GM23338 (cell line): Measurements from ENCODE around the gene MGLL. TPM values are rescaled to one million over a fixed set of nuclear protein-coding genes. Genes with fewer than 3 reads are reported as not detected.

Source experiments
- ATAC-seq: fragments of 200-7000 bp; cut with Tn5 transposase; 3 replicates; pipeline ENCODE4 v1.9.1; 2020
- DNase-seq: peaks from one replicate; pipeline ENCODE4 v3.0.0-alpha.2; 2015; ENCODE audit warnings: low spot score
- H2AFZ ChIP-seq: fragments of 200-600 bp; sonication (generic); 2 replicates; pipeline ENCODE4 v1.8.0; 2016; ENCODE audit warnings: antibody characterized with exemption, mild to moderate bottlenecking, moderate library complexity
- H3F3A ChIP-seq: fragments of 200-600 bp; sonication (generic); replicated peaks from 2 replicates; pipeline ENCODE4 v1.8.0; 2017; ENCODE audit warnings: antibody characterized with exemption, mixed run types, low read depth
- H3K27ac ChIP-seq: fragments of 200-600 bp; sonication (generic); 2 replicates; pipeline ENCODE4 v1.6.1; 2016; ENCODE audit warnings: low read depth
- H3K27me3 ChIP-seq: fragments of 200-600 bp; sonication (generic); 2 replicates; pipeline ENCODE4 v1.8.0; 2016; ENCODE audit warnings: mild to moderate bottlenecking, mixed run types, moderate library complexity; ENCODE audit not compliant: insufficient read depth
- H3K36me3 ChIP-seq: fragments of 200-600 bp; sonication (generic); 2 replicates; pipeline ENCODE4 v1.8.0; 2016; ENCODE audit warnings: mild to moderate bottlenecking; ENCODE audit not compliant: insufficient read depth
- H3K4me1 ChIP-seq: fragments of 200-600 bp; sonication (generic); 2 replicates; pipeline ENCODE4 v1.8.0; 2016; ENCODE audit warnings: mild to moderate bottlenecking, moderate library complexity; ENCODE audit not compliant: insufficient read depth
- H3K4me2 ChIP-seq: fragments of 200-600 bp; sonication (generic); 2 replicates; pipeline ENCODE4 v1.7.1; 2017; ENCODE audit warnings: mixed run types
- H3K4me3 ChIP-seq: fragments of 200-600 bp; sonication (generic); 2 replicates; pipeline ENCODE4 v1.6.1; 2016; ENCODE audit warnings: mixed run types
- H3K79me2 ChIP-seq: fragments of 200-600 bp; sonication (generic); replicated peaks from 2 replicates; pipeline ENCODE4 v1.8.0; 2017; ENCODE audit warnings: mild to moderate bottlenecking; ENCODE audit not compliant: insufficient read depth
- H3K9me2 ChIP-seq: fragments of 200-600 bp; sonication (generic); 2 replicates; pipeline ENCODE4 v1.8.0; 2017; ENCODE audit not compliant: insufficient read depth
- H4K20me1 ChIP-seq: fragments of 200-600 bp; sonication (generic); replicated peaks from 2 replicates; pipeline ENCODE4 v1.8.0; 2017; ENCODE audit warnings: mild to moderate bottlenecking; ENCODE audit not compliant: insufficient read depth
- H3K27ac Mint-ChIP-seq: 2 replicates; pipeline ENCODE4 v1.8.0; 2020; ENCODE audit warnings: inconsistent platforms, mild to moderate bottlenecking, moderate library complexity, mixed read lengths
- H3K27me3 Mint-ChIP-seq: 3 replicates; pipeline ENCODE4 v1.8.0; 2022; ENCODE audit warnings: low read depth, mild to moderate bottlenecking, moderate library complexity, mixed read lengths, inconsistent platforms; ENCODE audit not compliant: insufficient read depth, poor library complexity
- H3K36me3 Mint-ChIP-seq: 3 replicates; pipeline ENCODE4 v1.8.0; 2021; ENCODE audit warnings: low read depth, mild to moderate bottlenecking, inconsistent platforms, moderate library complexity, mixed read lengths
- H3K4me1 Mint-ChIP-seq: 3 replicates; pipeline ENCODE4 v1.8.0; 2020; ENCODE audit warnings: mild to moderate bottlenecking, inconsistent platforms, mixed read lengths
- H3K4me3 Mint-ChIP-seq: 3 replicates; pipeline ENCODE4 v1.8.0; 2021; ENCODE audit warnings: moderate library complexity, mild to moderate bottlenecking, inconsistent platforms, mixed read lengths
- H3K9me3 Mint-ChIP-seq: 3 replicates; pipeline ENCODE4 v1.8.0; 2020; ENCODE audit warnings: moderate library complexity, mild to moderate bottlenecking, inconsistent platforms, mixed read lengths
- CREB1 ChIP-seq: fragments of 250-450 bp; sonication (Bioruptor Pico); IDR thresholded peaks from 2 replicates; pipeline ENCODE4 v1.5.0; 2020; ENCODE audit warnings: low read depth, mild to moderate bottlenecking, moderate library complexity
- CTCF ChIP-seq, 2 experiments: fragments of 200-600 bp in 1 of 2; sonication (generic) in 1 of 2; conservative IDR thresholded peaks; 2 replicates each; pipeline versions ENCODE4 v1.5.1 to v1.6.1; 2016 to 2017; ENCODE audit warnings: antibody characterized with exemption in 2 of 2, low read depth in 2 of 2, mild to moderate bottlenecking in 2 of 2, moderate library complexity in 1 of 2
- EZH2phosphoT487 ChIP-seq: fragments of 200-600 bp; sonication (generic); IDR thresholded peaks from one replicate; pipeline ENCODE4 v1.8.1; 2018; ENCODE audit warnings: antibody characterized with exemption; ENCODE audit not compliant: unreplicated experiment
- JUNB ChIP-seq: IDR thresholded peaks from one replicate; pipeline ENCODE4 v1.6.1; 2016; ENCODE audit warnings: antibody characterized with exemption; ENCODE audit not compliant: unreplicated experiment
- NANOG ChIP-seq: IDR thresholded peaks from 2 replicates; pipeline ENCODE4 v1.6.1; 2016; ENCODE audit warnings: antibody characterized with exemption, borderline replicate concordance
- POLR2AphosphoS5 ChIP-seq: IDR thresholded peaks from 2 replicates; pipeline ENCODE4 v1.6.1; 2016; ENCODE audit warnings: antibody characterized with exemption, low read depth
- ZNF114 ChIP-seq: fragments of 250-450 bp; sonication (Bioruptor Pico); IDR thresholded peaks from 2 replicates; pipeline ENCODE4 v1.5.0; 2020; ENCODE audit warnings: mild to moderate bottlenecking, moderate library complexity
- ZNF462 ChIP-seq: fragments of 250-450 bp; sonication (Bioruptor Pico); IDR thresholded peaks from 2 replicates; pipeline ENCODE4 v1.5.0; 2020; ENCODE audit warnings: mild to moderate bottlenecking, moderate library complexity
- polyA plus RNA-seq: library from polyadenylated mRNA; unstranded; fragments of >200 nt; fragmentation: Nextera tagmentation; extraction: Ambion mirVana; gene quantifications from 2 replicates; pipeline ENCODE4 v1.2.1, GENCODE V29; 2016
- total RNA-seq: library from RNA; depleted of rRNA; stranded (reverse); fragments of >200 nt; shearing (Covaris generic); gene quantifications from 2 replicates; pipeline ENCODE4 v1.2.3, GENCODE V29; 2014

MGLL gene
- total and polyA plus RNA-seq, 2 experiments from 2014 or later, result 0.71 to 0.83 TPM

GRCh38 chr3:127764301-127764700, 58.0 kb downstream of the MGLL start (continued):
- TF ChIP-seq ZNF462, result no peak
- no peak for TF ChIP-seq CREB1 (CRISPR knock-in tag)
- TF ChIP-seq ZNF114 (CRISPR knock-in tag), result no peak
- TF ChIP-seq POLR2AphosphoS5, result no peak

- Mint-ChIP-seq H3K27ac (no peak overlapping the region), H3K36me3 (no peaks in the 10 kb centered on the region), H3K9me3 (peaks cover 8% of the 10 kb centered on the region; the same call in 1 of the 3 replicates), H3K4me1 (peaks cover 8% of the 10 kb centered on the region; the same call in 1 of the 3 replicates), H3K27me3 (peaks cover 9% of the 10 kb centered on the region), H3K4me3 (no peak overlapping the region)
- H3K4me2 ChIP-seq, result no peak overlapping the region
- H3K27me3 ChIP-seq, result no peaks in the 10 kb centered on the region
- no peaks in the 10 kb centered on the region for H3F3A ChIP-seq
- no peaks in the 10 kb centered on the region for H3K4me1 ChIP-seq
- no peaks in the 10 kb centered on the region for H3K36me3 ChIP-seq
- no peaks in the 10 kb centered on the region for H3K9me2 ChIP-seq
- no peak overlapping the region for H2AFZ ChIP-seq
- no peaks in the 10 kb centered on the region for H4K20me1 ChIP-seq
- H3K4me3 ChIP-seq, result no peak overlapping the region
- H3K27ac ChIP-seq, result no peak overlapping the region
- DNase-seq (no peak), ATAC-seq (no peak)
- no peaks in the 10 kb centered on the region for H3K79me2 ChIP-seq
- TF ChIP-seq POLR2AphosphoS5 (no peak), EZH2phosphoT487 (no peak), CREB1 (CRISPR knock-in tag) (no peak), JUNB (no peak), ZNF462 (no peak), CTCF (conservative IDR thresholded peaks at IDR 0.05; ENCODE audit: low read depth in 2 of 2) (no peak), NANOG (no peak)
These were observed 58.5 kb downstream of the MGLL start for GRCh38 chr3:127763816-127764215.
